PFSK-1 (cell line): Measurements from ENCODE around the gene ERGIC1.
A peak's percentile ranks its signal among the peaks of the same experiment; 100 is the strongest.

Experiments
- FOXP2 ChIP-seq: optimal IDR thresholded peaks from 2 replicates; pipeline ENCODE3; 2011; ENCODE audit warnings: borderline replicate concordance, control low read depth, inconsistent platforms; ENCODE audit not compliant: insufficient read depth; ENCODE audit errors: extremely low read length, extremely low read depth
- POLR2AphosphoS5 ChIP-seq: IDR thresholded peaks from 2 replicates; pipeline ENCODE4 v1.6.1; 2012; ENCODE audit warnings: low read depth, mild to moderate bottlenecking, control low read depth, low read length, moderate library complexity
- REST ChIP-seq, 2 experiments: IDR thresholded peaks; 2 replicates each; pipeline versions ENCODE4 v1.6.1 to v1.8.0; 2011 to 2012; ENCODE audit warnings: low read depth in 2 of 2, low read length in 2 of 2, control low read depth in 1 of 2, inconsistent platforms in 1 of 2, mild to moderate bottlenecking in 1 of 2, moderate library complexity in 1 of 2; ENCODE audit not compliant: insufficient read depth in 1 of 2
- SIN3A ChIP-seq: IDR thresholded peaks from 2 replicates; pipeline ENCODE4 v1.6.1; 2012; ENCODE audit warnings: mild to moderate bottlenecking, low read length, moderate library complexity, borderline replicate concordance; ENCODE audit not compliant: insufficient read depth
- TAF1 ChIP-seq: IDR thresholded peaks from 2 replicates; pipeline ENCODE4 v1.6.1; 2012; ENCODE audit warnings: low read length, control low read depth, borderline replicate concordance; ENCODE audit not compliant: insufficient read depth

The ERGIC1 gene

GRCh38 chr5:172858511-172858989 lies 24.5 kb downstream of the ERGIC1 start:
- no peak for TF ChIP-seq FOXP2
- TF ChIP-seq TAF1: no peak
- TF ChIP-seq REST (IDR thresholded peaks at IDR 0.05; ENCODE audit: insufficient read depth in 1 of 2, low read depth in 2 of 2, low read length in 2 of 2): no peak; a peak in 1 of 4 replicates
- no peak for TF ChIP-seq SIN3A
- no peak for TF ChIP-seq POLR2AphosphoS5

GRCh38 chr5:172858990-172859811 lies 25.1 kb downstream of the ERGIC1 start:
- TF ChIP-seq POLR2AphosphoS5 (no peak), TAF1 (no peak), SIN3A (no peak), REST (IDR thresholded peaks at IDR 0.05; ENCODE audit: insufficient read depth in 1 of 2, low read depth in 2 of 2, low read length in 2 of 2) (no peak), FOXP2 (no peak)

- no peak for TF ChIP-seq FOXP2
- TF ChIP-seq TAF1: no peak
- TF ChIP-seq REST (IDR thresholded peaks at IDR 0.05; ENCODE audit: insufficient read depth in 1 of 2, low read depth in 2 of 2, low read length in 2 of 2): no peak
- no peak for TF ChIP-seq SIN3A
- TF ChIP-seq POLR2AphosphoS5: no peak
Observed at GRCh38 chr5:172859966-172860365, 25.9 kb downstream of the ERGIC1 start.

- TF ChIP-seq POLR2AphosphoS5 (0 out of 2 replicates have a peak, but pooled peaks have one; percentile 28), REST (IDR thresholded peaks at IDR 0.05; ENCODE audit: insufficient read depth in 1 of 2, low read depth in 2 of 2, low read length in 2 of 2) (no peak)
Observed at GRCh38 chr5:172860520-172861443, 26.7 kb downstream of the ERGIC1 start.
